HCT116 (cell line): ENCODE results near the gene PLXDC1. TPM values are rescaled to one million over a fixed set of nuclear protein-coding genes. Genes with fewer than 3 reads are reported as not detected.
A peak's percentile ranks its signal among the peaks of the same experiment; 100 is the strongest.

ENCODE experiments used
- ATAC-seq: fragments of 200-7000 bp; cut with Tn5 transposase; 2 replicates; pipeline ENCODE4 v1.9.1; 2020; ENCODE audit warnings: mild to moderate bottlenecking, moderate library complexity
- BruUV-seq: library from RNA; stranded (reverse); fragments of 400-500 nt; replicated peaks from 2 replicates; lab custom pipeline; 2021; lab: Mats Ljungman, UMichigan
- CTCF ChIA-PET: fragments of 300-600 bp; sonication (Branson Sonifier 250); formaldehyde crosslinking; loops from one replicate; lab custom pipeline; 2021; ENCODE audit warnings: antibody characterized with exemption; lab: Charles Lee
- POLR2A ChIA-PET: fragments of 300-600, 350-600 bp; sonication (Branson Sonifier 250); formaldehyde crosslinking; loops from one replicate; lab custom pipeline; 2021; ENCODE audit warnings: antibody characterized with exemption; lab: Charles Lee
- RAD21 ChIA-PET, 2 experiments: fragments of 300-600 bp; sonication (Branson Sonifier 250); formaldehyde crosslinking; loops; one replicate each; lab custom pipeline; 2023; ENCODE audit warnings: low total read pairs in 2 of 2; ENCODE audit not compliant: uncharacterized antibody in 2 of 2, unreplicated experiment in 2 of 2, low non-redundant PET in 1 of 2; lab: Charles Lee
- DNase-seq: peaks from one replicate; pipeline ENCODE4 v3.0.0-alpha.2; 2010; ENCODE audit warnings: low read depth, low spot score
- H2AFZ ChIP-seq: fragments of 200-600 bp; shearing (Covaris generic), sonication (generic); 2 replicates; pipeline ENCODE4 v1.6.1; 2017; ENCODE audit warnings: low read depth, mixed run types, mixed read lengths, antibody characterized with exemption, low read length; ENCODE audit not compliant: poor library complexity, severe bottlenecking
- H3K27ac ChIP-seq: 2 replicates; pipeline ENCODE4 v1.5.1; 2012; ENCODE audit warnings: low read depth, low read length
- H3K27me3 ChIP-seq: fragments of 200-600 bp; sonication (generic); 2 replicates; pipeline ENCODE4 v1.6.1; 2016; ENCODE audit warnings: mixed run types, low read length, mixed read lengths; ENCODE audit not compliant: insufficient read depth
- H3K36me3 ChIP-seq, 2 experiments: fragments of 200-500 bp in 1 of 2; fragments of 200-600 bp in 1 of 2; sonication (Bioruptor generic) in 1 of 2; sonication (generic) in 1 of 2; 2 replicates each; pipeline versions ENCODE4 v1.5.1 to v1.6.1; 2014 to 2016; ENCODE audit warnings: low read length in 2 of 2, inconsistent platforms in 1 of 2, mixed read lengths in 1 of 2, mixed run types in 1 of 2; ENCODE audit not compliant: insufficient read depth in 2 of 2, control insufficient read depth in 1 of 2
- H3K4me1 ChIP-seq, 2 experiments: fragments of 200-600 bp in 1 of 2; sonication (generic) in 1 of 2; 2 replicates each; pipeline versions ENCODE4 v1.5.1 to v1.6.1; 2012 to 2017; ENCODE audit warnings: low read length in 2 of 2, inconsistent platforms in 1 of 2, mild to moderate bottlenecking in 1 of 2, mixed read lengths in 1 of 2, mixed run types in 1 of 2, moderate library complexity in 1 of 2; ENCODE audit not compliant: insufficient read depth in 2 of 2, control insufficient read depth in 1 of 2
- H3K4me2 ChIP-seq: fragments of 200-600 bp; sonication (generic); 2 replicates; pipeline ENCODE4 v1.6.1; 2017; ENCODE audit warnings: mixed run types, low read length, mixed read lengths
- H3K4me3 ChIP-seq, 2 experiments: fragments of 200-600 bp in 1 of 2; sonication (generic) in 1 of 2; replicated peaks in 1 of 2; 2 replicates each; pipeline ENCODE4 v1.5.1; 2011 to 2016; ENCODE audit warnings: low read length in 2 of 2, control low read depth in 1 of 2, low read depth in 1 of 2, mild to moderate bottlenecking in 1 of 2, mixed read lengths in 1 of 2, mixed run types in 1 of 2
- H3K79me2 ChIP-seq: fragments of 200-600 bp; sonication (generic); 2 replicates; pipeline ENCODE4 v1.6.1; 2017; ENCODE audit warnings: mild to moderate bottlenecking, mixed run types, low read length, moderate library complexity, mixed read lengths; ENCODE audit not compliant: insufficient read depth
- H3K9ac ChIP-seq: fragments of 200-600 bp; sonication (generic); 2 replicates; pipeline ENCODE4 v1.6.1; 2016; ENCODE audit warnings: low read length, mixed read lengths
- H3K9me2 ChIP-seq: fragments of 200-600 bp; sonication (generic), shearing (Covaris generic); 2 replicates; pipeline ENCODE4 v1.6.1; 2017; ENCODE audit warnings: mixed run types, mild to moderate bottlenecking, moderate library complexity; ENCODE audit not compliant: insufficient read depth
- H3K9me3 ChIP-seq, 2 experiments: fragments of 200-500 bp in 1 of 2; fragments of 200-600 bp in 1 of 2; sonication (Bioruptor generic) in 1 of 2; sonication (generic) in 1 of 2; 2 replicates each; pipeline ENCODE4 v1.6.1; 2014 to 2017; ENCODE audit warnings: low read length in 2 of 2, mixed read lengths in 2 of 2, inconsistent platforms in 1 of 2, low read depth in 1 of 2, mild to moderate bottlenecking in 1 of 2, mixed run types in 1 of 2, moderate library complexity in 1 of 2; ENCODE audit not compliant: control insufficient read depth in 1 of 2, insufficient read depth in 1 of 2
- H4K20me1 ChIP-seq: fragments of 200-600 bp; sonication (generic), shearing (Covaris generic); 2 replicates; pipeline ENCODE4 v1.6.1; 2017; ENCODE audit warnings: mixed run types, mild to moderate bottlenecking, moderate library complexity; ENCODE audit not compliant: insufficient read depth
- CEBPB ChIP-seq: IDR thresholded peaks from 2 replicates; pipeline ENCODE4 v1.6.1; 2012; ENCODE audit warnings: low read depth
- EZH2 ChIP-seq: fragments of 200-600 bp; sonication (generic); IDR thresholded peaks from 2 replicates; pipeline ENCODE4 v1.6.1; 2017; ENCODE audit warnings: antibody characterized with exemption, mixed run types
- FOSL1 ChIP-seq: IDR thresholded peaks from 2 replicates; pipeline ENCODE4 v1.6.1; 2012; ENCODE audit warnings: low read depth
- POLR2A ChIP-seq: IDR thresholded peaks from 2 replicates; pipeline ENCODE4 v1.7.0; 2011; ENCODE audit warnings: borderline replicate concordance; ENCODE audit not compliant: insufficient read depth, insufficient read length; ENCODE audit errors: extremely low read depth
- RAD21 ChIP-seq: IDR thresholded peaks from 2 replicates; pipeline ENCODE4 v1.6.1; 2012; ENCODE audit warnings: low read depth, mild to moderate bottlenecking
- SRF ChIP-seq: IDR thresholded peaks from 2 replicates; pipeline ENCODE4 v1.6.1; 2012; ENCODE audit warnings: low read depth
- ZFX ChIP-seq: fragments of 450-650 bp; IDR thresholded peaks from 2 replicates; pipeline ENCODE4 v1.6.1; 2017
- intact Hi-C: fragments of 100-400 bp; cut with micrococcal nuclease; formaldehyde crosslinking; loops from 2 replicates; pipeline ENCODE4 v1.10.0; 2022
- total RNA-seq: library from RNA; stranded (reverse); gene quantifications from one replicate; pipeline ENCODE4 v1.2.1, GENCODE V29; 2021; ENCODE audit not compliant: unreplicated experiment
- TF ChIP-seq, protein P1 (sequence below), 3 experiments: fragments of 200-600 bp in 1 of 3; sonication (generic) in 1 of 3; IDR thresholded peaks in 2 of 3; conservative IDR thresholded peaks in 1 of 3; 2 replicates each; pipeline ENCODE4 v1.5.1; 2012 to 2017; ENCODE audit warnings: low read depth in 2 of 3, low read length in 2 of 3, antibody characterized with exemption in 1 of 3, borderline replicate concordance in 1 of 3, control low read depth in 1 of 3, mild to moderate bottlenecking in 1 of 3, mixed read lengths in 1 of 3, mixed run types in 1 of 3, moderate library complexity in 1 of 3; ENCODE audit not compliant: insufficient read depth in 1 of 3

The PLXDC1 gene
- total RNA-seq, 1 experiment from 2014 or later, result 1.8 TPM

- H3K9me3 ChIP-seq, result no peaks in the 10 kb centered on the region
- no peaks in the 10 kb centered on the region for H3K27me3 ChIP-seq
- ATAC-seq, result peak; percentile 74
- no peaks in the 10 kb centered on the region for H4K20me1 ChIP-seq
- H3K9me2 ChIP-seq, result no peaks in the 10 kb centered on the region
- no peaks in the 10 kb centered on the region for H3K79me2 ChIP-seq
- H3K9ac ChIP-seq, result no peak overlapping the region
- TF ChIP-seq RAD21 (peak; percentile 63), SRF (no peak), CEBPB (no peak), FOSL1 (no peak), POLR2A (no peak), EZH2 (no peak), ZFX (no peak)
- TF ChIP-seq, protein P1, sequence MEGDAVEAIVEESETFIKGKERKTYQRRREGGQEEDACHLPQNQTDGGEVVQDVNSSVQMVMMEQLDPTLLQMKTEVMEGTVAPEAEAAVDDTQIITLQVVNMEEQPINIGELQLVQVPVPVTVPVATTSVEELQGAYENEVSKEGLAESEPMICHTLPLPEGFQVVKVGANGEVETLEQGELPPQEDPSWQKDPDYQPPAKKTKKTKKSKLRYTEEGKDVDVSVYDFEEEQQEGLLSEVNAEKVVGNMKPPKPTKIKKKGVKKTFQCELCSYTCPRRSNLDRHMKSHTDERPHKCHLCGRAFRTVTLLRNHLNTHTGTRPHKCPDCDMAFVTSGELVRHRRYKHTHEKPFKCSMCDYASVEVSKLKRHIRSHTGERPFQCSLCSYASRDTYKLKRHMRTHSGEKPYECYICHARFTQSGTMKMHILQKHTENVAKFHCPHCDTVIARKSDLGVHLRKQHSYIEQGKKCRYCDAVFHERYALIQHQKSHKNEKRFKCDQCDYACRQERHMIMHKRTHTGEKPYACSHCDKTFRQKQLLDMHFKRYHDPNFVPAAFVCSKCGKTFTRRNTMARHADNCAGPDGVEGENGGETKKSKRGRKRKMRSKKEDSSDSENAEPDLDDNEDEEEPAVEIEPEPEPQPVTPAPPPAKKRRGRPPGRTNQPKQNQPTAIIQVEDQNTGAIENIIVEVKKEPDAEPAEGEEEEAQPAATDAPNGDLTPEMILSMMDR (IDR thresholded peaks at IDR 0.05 in 2 of 3, conservative IDR thresholded peaks at IDR 0.05 in 1 of 3; ENCODE audit: borderline replicate concordance in 1 of 3, insufficient read depth in 1 of 3, low read depth in 2 of 3, low read length in 2 of 3), result peak in 2 of 3 experiments; percentile 80 to 83; a peak in 4 of 6 replicates
- TF ChIP-seq, all 23 proteins: peak for 2
- BruUV-seq, result no TSS peak
- ChIA-PET POLR2A (interaction anchor here (0.8 kb wide), 1 partner anchor 25 kb away, joined by 3 read pairs; the partner anchor contains the start of gene RPL19), CTCF (interaction anchor here (0.6 to 3.4 kb wide), 16 partner anchors 8 to 318 kb away, joined by 3 to 62 read pairs (median 4); partner anchors contain the start of genes ARL5C and RPL19), RAD21 (interaction anchor here in 1 of 2 experiments (1.3 kb wide), 1 partner anchor 22 kb away, joined by 3 read pairs; no protein-coding TSS in a partner anchor)
- Histone ChIP-seq H3K4me1 (peaks cover 5 to 27% of the 10 kb centered on the region in 2 experiments; a peak in 3 of 4 replicates), H2AFZ (no peak overlapping the region), H3K4me3 (no peak overlapping the region), H3K4me2 (no peak overlapping the region), H3K36me3 (peaks cover 3 to 5% of the 10 kb centered on the region in 2 experiments; a peak in 2 of 4 replicates), H3K27ac (no peak overlapping the region)
- intact Hi-C loops, result no loop called here
- peak; percentile 26 for DNase-seq
These were observed 23.7 kb upstream of the PLXDC1 start for GRCh38 chr17:39174920-39175694.
